Right lobe of liver (tissue), 6 donors: ENCODE measurements around the gene TBX10. TPM values are rescaled to one million over a fixed set of nuclear protein-coding genes. Genes with fewer than 3 reads are reported as not detected.
A peak's percentile ranks its signal among the peaks of the same experiment; 100 is the strongest.

Experiments used
- ATAC-seq, 4 donors: fragments of 200-7000 bp; cut with Tn5 transposase; one replicate each; pipeline ENCODE4 v1.9.1; 2020; ENCODE audit warnings: mild to moderate bottlenecking in 4 of 4, moderate library complexity in 4 of 4
- DNase-seq, 3 donors: peaks; one replicate each; pipeline ENCODE4 v3.0.0-alpha.2; 2020
- H3K27ac ChIP-seq, 3 donors: fragments of 200-600 bp; one replicate each; pipeline ENCODE4 v1.8.0; 2022
- H3K27me3 ChIP-seq, 2 donors: fragments of 200-600 bp; one replicate each; pipeline ENCODE4 v1.8.0; 2022
- H3K36me3 ChIP-seq, 4 donors: fragments of 200-600 bp; sonication (generic) in 1 of 4; one replicate each; pipeline versions ENCODE4 v1.5.1 to v1.8.0; 2017 to 2022; ENCODE audit warnings: control low read depth in 1 of 4
- H3K4me1 ChIP-seq, 4 donors: fragments of 200-600 bp; sonication (generic) in 1 of 4; one replicate each; pipeline versions ENCODE4 v1.5.1 to v1.8.0; 2017 to 2022; ENCODE audit warnings: control low read depth in 1 of 4
- H3K4me3 ChIP-seq, 3 donors: fragments of 200-600 bp; one replicate each; pipeline ENCODE4 v1.8.0; 2022
- H3K9me3 ChIP-seq, 4 donors: fragments of 200-600 bp; sonication (generic) in 1 of 4; one replicate each; pipeline versions ENCODE4 v1.5.1 to v1.8.0; 2017 to 2022; ENCODE audit warnings: control low read depth in 1 of 4
- CTCF ChIP-seq, 4 donors: fragments of 200-600 bp in 3 of 4; fragments of 450-650 bp in 1 of 4; IDR thresholded peaks; one replicate each; pipeline versions ENCODE4 v1.5.1 to v1.8.0; 2016 to 2022; ENCODE audit warnings: antibody characterized with exemption in 4 of 4, mild to moderate bottlenecking in 2 of 4
- POLR2A ChIP-seq: fragments of 450-650 bp; IDR thresholded peaks from one replicate; pipeline ENCODE4 v1.6.1; 2017; ENCODE audit warnings: antibody characterized with exemption, mild to moderate bottlenecking
- WGBS: methylation state at CpG from one replicate; pipeline ENCODE4 v1.1.6; 2018; ENCODE audit warnings: low coverage, low lambda C conversion rate; ENCODE audit not compliant: insufficient coverage; ENCODE audit errors: missing lambda C conversion rate; 5-methylcytosine and 5-hydroxymethylcytosine counted together
- intact Hi-C, 2 donors: fragments of 100-400 bp; cut with DNase I; formaldehyde crosslinking; loops; one replicate each; pipeline versions ENCODE4 v1.11.2 to v1.14.1; 2022
- total RNA-seq, 6 experiments: library from RNA; depleted of rRNA in 2 of 6; stranded (reverse); fragments of >200 nt in 2 of 6; fragmentation: NEBNext Ultra II Directional in 3 of 6; extraction: Animal tissue kit (Norgen Biotek cat#: 25700) in 3 of 6; gene quantifications; one replicate each; pipeline versions ENCODE4 v1.1.0 to v1.2.4, GENCODE V29; 2016 to 2023
- donor health status: DM: no; HTN: yes; CAD: no.
- donor health status: DM: no; HTN: no; CAD: no.
- donor health status: DM: no; HTN: no; CAD: no.
- donor health status: DM: no; HTN: yes; CAD: no.
- donor health status: DM: no; HTN: yes; CAD: no.

Gene TBX10
- total RNA-seq, 6 experiments from 2014 or later: 0.24 to 0.49 (median 0.34) TPM; not detected in 1

GRCh38 chr11:67654225-67654624 is 14.7 kb upstream of the TBX10 start:
- H3K27ac ChIP-seq: no peak overlapping the region
- TF ChIP-seq CTCF (IDR thresholded peaks at IDR 0.05) (no peak), POLR2A (no peak)

GRCh38 chr11:67652965-67653845 is 13.6 kb upstream of the TBX10 start:
- TF ChIP-seq CTCF (IDR thresholded peaks at IDR 0.05) (no peak), POLR2A (no peak)
- no peaks in the 10 kb centered on the region for H3K4me1 ChIP-seq
- H3K27ac ChIP-seq: no peak overlapping the region
- no peaks in the 10 kb centered on the region for H3K9me3 ChIP-seq
- no peaks in the 10 kb centered on the region for H3K36me3 ChIP-seq
- WGBS: 83% methylated on average over 11 of the region's 15 CpGs
- intact Hi-C loops: no loop called here
- no peak for ATAC-seq
- H3K4me3 ChIP-seq: no peak overlapping the region
- DNase-seq: peak in 1 of 3 donors; percentile 9
- no peaks in the 10 kb centered on the region for H3K27me3 ChIP-seq

More at GRCh38 chr11:67654225-67654624, 14.7 kb upstream of the TBX10 start:
- H3K4me1 ChIP-seq: no peaks in the 10 kb centered on the region
- H3K27me3 ChIP-seq: no peaks in the 10 kb centered on the region
- intact Hi-C loops: no loop called here
- no peak for ATAC-seq
- no peak overlapping the region for H3K4me3 ChIP-seq
- H3K36me3 ChIP-seq: no peaks in the 10 kb centered on the region
- no peaks in the 10 kb centered on the region for H3K9me3 ChIP-seq
- 75% methylated on average over 9 of the region's 9 CpGs for WGBS
- DNase-seq: no peak

- intact Hi-C loops: no loop called here
- WGBS: 46% methylated on average over 12 of the region's 13 CpGs
- no peak overlapping the region for H3K27ac ChIP-seq
- H3K9me3 ChIP-seq: no peaks in the 10 kb centered on the region
- DNase-seq: peak in 1 of 3 donors; percentile 11
- H3K27me3 ChIP-seq: no peaks in the 10 kb centered on the region
- no peak for ATAC-seq
- no peaks in the 10 kb centered on the region for H3K36me3 ChIP-seq
- no peaks in the 10 kb centered on the region for H3K4me1 ChIP-seq
- H3K4me3 ChIP-seq: no peak overlapping the region
- TF ChIP-seq POLR2A (no peak), CTCF (IDR thresholded peaks at IDR 0.05) (no peak)
Observed at GRCh38 chr11:67651976-67652781, 12.6 kb upstream of the TBX10 start.

- ATAC-seq (peak; percentile 26 to 60 (median 50)), DNase-seq (no peak)
- TF ChIP-seq POLR2A: peak; percentile 32
- no peak for TF ChIP-seq CTCF (IDR thresholded peaks at IDR 0.05)
- Histone ChIP-seq H3K36me3 (no peaks in the 10 kb centered on the region), H3K4me1 (no peaks in the 10 kb centered on the region), H3K27me3 (no peaks in the 10 kb centered on the region), H3K9me3 (no peaks in the 10 kb centered on the region), H3K27ac (peak overlapping the region; percentile 66 to 91 (median 81)), H3K4me3 (peak overlapping the region; percentile 37 to 67 (median 64))
- WGBS: 71% methylated on average over 18 of the region's 22 CpGs
- intact Hi-C loops: no loop called here
Observed at GRCh38 chr11:67649634-67650510, 10.3 kb upstream of the TBX10 start.
